K562 (cell line): ENCODE measurements around the gene CHST8. TPM values are rescaled to one million over a fixed set of nuclear protein-coding genes. Genes with fewer than 3 reads are reported as not detected.

Source experiments
- ATAC-seq: fragments of 200-7000 bp; cut with Tn5 transposase; 3 replicates; pipeline ENCODE4 v1.9.1; 2020; ENCODE audit warnings: moderate library complexity
- BruUV-seq: library from RNA; stranded (reverse); fragments of 400-500 nt; replicated peaks from 2 replicates; lab custom pipeline; 2021; lab: Mats Ljungman, UMichigan
- CTCF ChIA-PET: fragments of 300-600 bp; formaldehyde crosslinking; extraction: SDS; loops from one replicate; lab custom pipeline; 2021; ENCODE audit warnings: low intra/inter-chr PET ratio; lab: Yijun Ruan, JAX
- POLR2A ChIA-PET: fragments of 300-600, 350-650 bp; sonication (Branson Sonifier 250); formaldehyde crosslinking; extraction: SDS; loops from one replicate; lab custom pipeline; 2021; ENCODE audit warnings: antibody characterized with exemption, inconsistent platforms; lab: Yijun Ruan, JAX
- DNase-seq, 4 experiments: peaks; one replicate each; pipeline versions ENCODE4 v3.0.0 to v3.0.0-alpha.2; 2011 to 2018; ENCODE audit warnings: low spot score in 3 of 4, mixed read lengths in 3 of 4; ENCODE audit errors: extremely low read depth in 1 of 4
- FAIRE-seq: peaks from 2 replicates; lab custom pipeline; 2011; peaks lifted over from hg19 to GRCh38; lab: Jason Lieb, UNC
- H2AFZ ChIP-seq: 2 replicates; pipeline ENCODE4 v1.6.0; 2011; ENCODE audit warnings: low read depth, low read length, control low read depth, inconsistent platforms
- H3K27ac ChIP-seq: fragments of 200-600 bp; 3 replicates; pipeline ENCODE4 v1.8.0; 2011; ENCODE audit warnings: low read depth, mild to moderate bottlenecking, control low read depth, inconsistent platforms, low read length, moderate library complexity, mixed read lengths; ENCODE audit errors: extremely low read depth
- H3K27me3 ChIP-seq, 2 experiments: fragments of 300-600 bp in 1 of 2; 2 replicates in 1 of 2; 3 replicates in 1 of 2; pipeline versions ENCODE4 v1.6.0 to v1.8.0; 2011; ENCODE audit warnings: inconsistent platforms in 2 of 2, low read length in 2 of 2, mild to moderate bottlenecking in 1 of 2, mixed read lengths in 1 of 2, moderate library complexity in 1 of 2; ENCODE audit not compliant: control insufficient read depth in 2 of 2, insufficient read depth in 2 of 2
- H3K36me3 ChIP-seq: fragments of 300-600 bp; 3 replicates; pipeline ENCODE4 v1.8.0; 2011; ENCODE audit warnings: mild to moderate bottlenecking, low read length, inconsistent platforms; ENCODE audit not compliant: control insufficient read depth, insufficient read depth
- H3K4me1 ChIP-seq, 2 experiments: fragments of 200-600 bp in 1 of 2; replicated peaks in 1 of 2; 2 replicates in 1 of 2; 3 replicates in 1 of 2; pipeline versions ENCODE4 v1.5.1 to v1.8.0; 2011; ENCODE audit warnings: inconsistent platforms in 2 of 2, low read length in 2 of 2, mild to moderate bottlenecking in 1 of 2, mixed read lengths in 1 of 2, moderate library complexity in 1 of 2; ENCODE audit not compliant: control insufficient read depth in 2 of 2, insufficient read depth in 2 of 2
- H3K4me2 ChIP-seq: 2 replicates; pipeline ENCODE4 v1.6.1; 2011; ENCODE audit warnings: low read length, control low read depth, inconsistent platforms, mixed read lengths; ENCODE audit not compliant: insufficient read depth
- H3K4me3 ChIP-seq: fragments of 200-600 bp; sonication (generic), shearing (Covaris generic); 2 replicates; pipeline ENCODE4 v1.5.1; 2016; ENCODE audit warnings: control low read depth, inconsistent platforms
- H3K79me2 ChIP-seq: fragments of 200-600 bp; 3 replicates; pipeline ENCODE4 v1.8.0; 2011; ENCODE audit warnings: low read length, inconsistent platforms; ENCODE audit not compliant: control insufficient read depth, insufficient read depth
- H3K9ac ChIP-seq, 2 experiments: 2 replicates each; pipeline versions ENCODE4 v1.6.0 to v1.6.1; 2011; ENCODE audit warnings: low read depth in 2 of 2, low read length in 2 of 2, control low read depth in 1 of 2, inconsistent platforms in 1 of 2, mild to moderate bottlenecking in 1 of 2, mixed read lengths in 1 of 2; ENCODE audit not compliant: insufficient read depth in 1 of 2
- H3K9me1 ChIP-seq: one replicate; pipeline ENCODE4 v1.6.0; 2011; ENCODE audit warnings: inconsistent platforms, mild to moderate bottlenecking, low read length, moderate library complexity; ENCODE audit not compliant: control insufficient read depth, insufficient read depth
- H3K9me3 ChIP-seq: replicated peaks from 2 replicates; pipeline ENCODE4 v1.5.1; 2011; ENCODE audit warnings: low read depth, low read length, inconsistent platforms; ENCODE audit not compliant: control insufficient read depth, insufficient read depth
- H4K20me1 ChIP-seq: replicated peaks from 2 replicates; pipeline ENCODE4 v1.6.1; 2011; ENCODE audit warnings: low read length, inconsistent platforms, mixed read lengths; ENCODE audit not compliant: control insufficient read depth, insufficient read depth
- GTF2F1 ChIP-seq: IDR thresholded peaks from 2 replicates; pipeline ENCODE4 v1.6.1; 2011; ENCODE audit warnings: low read depth, low read length, improper control_type of control experiment
- ZNF79 ChIP-seq: fragments of 250-450 bp; sonication (Bioruptor Pico); IDR thresholded peaks from 2 replicates; pipeline ENCODE4 v1.4.0; 2020; ENCODE audit warnings: low read depth, mild to moderate bottlenecking, moderate library complexity
- WGBS: fragments of 100-300 bp; shearing (Covaris generic); methylation state at CpG from one replicate; pipeline ENCODE4 v1.1.6; 2016; ENCODE audit warnings: low coverage, mixed read lengths; ENCODE audit not compliant: insufficient coverage; ENCODE audit errors: missing lambda C conversion rate; 5-methylcytosine and 5-hydroxymethylcytosine counted together
- in situ Hi-C: fragments of 300-500 bp; cut with MboI; formaldehyde crosslinking; loops from 4 replicates; pipeline ENCODE4 v1.15.0; 2018; ENCODE audit warnings: inconsistent platforms, mixed read lengths
- intact Hi-C: fragments of 100-400 bp; cut with micrococcal nuclease; formaldehyde crosslinking; loops from 2 replicates; pipeline ENCODE4 v1.14.2; 2022
- polyA plus RNA-seq, 8 experiments: library from polyadenylated mRNA; depleted of rRNA in 4 of 8; stranded (reverse) in 5 of 8; unstranded in 3 of 8; fragments of >200 nt; fragmentation: Nextera tagmentation in 2 of 8; fragmentation: Illumina TruSeq in 1 of 8; extraction: Ambion mirVana in 2 of 8; extraction: Trizol in 1 of 8; gene quantifications; 2 replicates each; pipeline versions ENCODE4 v1.2.1 to v1.2.3, GENCODE V29; 2011 to 2014; ENCODE audit warnings: inconsistent platforms in 1 of 8, missing spikeins in 1 of 8
- total RNA-seq, 7 experiments: library from RNA; depleted of rRNA in 6 of 7; stranded (reverse); fragments of >200 nt in 6 of 7; fragmentation: Illumina TruSeq in 2 of 7; extraction: Trizol in 2 of 7; gene quantifications; 2 replicates each; pipeline versions ENCODE4 v1.2.1 to v1.2.3, GENCODE V29; 2011 to 2021; ENCODE audit warnings: low replicate concordance in 1 of 7
- TF ChIP-seq, protein P1 (sequence below): fragments of 450-650 bp; IDR thresholded peaks from 2 replicates; pipeline ENCODE4 v1.6.1; 2016; ENCODE audit warnings: mild to moderate bottlenecking, moderate library complexity
- TF ChIP-seq, protein P2 (sequence below): IDR thresholded peaks from 2 replicates; pipeline ENCODE4 v1.6.1; 2012; ENCODE audit warnings: low read depth, low read length, improper control_type of control experiment, borderline replicate concordance

The CHST8 gene
- total and polyA plus RNA-seq, 9 of the 15 experiments (the other 6 are each of a cell fraction or from before 2014, with no cell fraction given): 0.11 TPM; not detected in 8

DNA sequence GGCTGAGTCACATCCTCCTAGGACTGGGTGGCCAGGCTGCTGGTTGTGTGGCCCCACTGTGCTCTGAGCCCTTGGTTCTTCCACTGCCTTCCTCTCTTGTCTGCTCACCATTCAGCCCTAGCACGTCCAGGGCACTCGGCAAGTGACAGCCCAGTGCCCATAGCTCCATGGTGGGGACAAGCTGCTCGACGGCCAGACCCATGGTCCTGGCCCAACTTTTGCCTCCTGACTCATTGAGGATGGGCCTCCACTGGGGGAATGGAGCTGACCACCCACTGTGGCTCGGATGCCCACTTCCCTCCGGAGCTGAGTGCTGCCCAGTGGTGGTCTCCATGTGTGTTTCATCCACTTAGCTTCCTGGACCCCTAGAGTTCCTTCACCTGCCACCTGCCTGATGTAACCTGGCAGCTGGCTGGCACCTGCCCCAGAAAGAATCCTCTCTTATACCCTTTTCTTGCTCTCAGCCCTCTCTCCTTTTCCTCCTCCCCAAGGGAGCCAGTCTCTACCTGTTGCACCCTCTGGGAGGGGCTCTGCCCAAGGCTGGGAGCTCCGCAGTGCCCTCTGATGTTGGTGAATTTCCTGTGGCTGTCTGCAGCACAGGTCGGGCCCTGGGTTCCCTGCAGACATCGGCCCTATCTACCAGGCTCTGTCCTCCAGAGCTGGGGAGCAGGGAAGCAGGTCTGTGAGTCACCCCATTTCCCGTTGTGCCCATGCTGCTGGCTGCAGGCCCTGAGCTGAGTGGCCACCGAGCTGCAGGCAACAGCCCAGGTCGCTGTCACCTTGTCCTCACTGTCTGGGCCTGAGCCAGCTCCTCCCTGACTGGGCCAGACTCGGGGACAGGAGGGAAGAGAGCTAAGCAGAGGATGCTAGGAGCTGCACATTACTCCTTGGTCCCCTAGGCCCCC, 7.4 kb downstream of the CHST8 start:
- ATAC-seq (no peak), DNase-seq (no peak), FAIRE-seq (no peak)
- Histone ChIP-seq H3K27me3 (peaks cover 2 to 47% of the 10 kb centered on the region in 2 experiments; a peak in 2 of 5 replicates), H3K9me3 (no peaks in the 10 kb centered on the region), H3K4me3 (no peak overlapping the region), H3K27ac (no peak overlapping the region), H3K79me2 (no peaks in the 10 kb centered on the region), H3K9me1 (peaks cover 6% of the 10 kb centered on the region), H4K20me1 (peaks cover 4% of the 10 kb centered on the region; the same call in 1 of the 2 replicates), H3K4me1 (no peaks in the 10 kb centered on the region), H2AFZ (no peak overlapping the region), H3K9ac (no peak overlapping the region), H3K36me3 (no peaks in the 10 kb centered on the region), H3K4me2 (no peak overlapping the region)
- intact Hi-C loops: no loop called here
- 2% methylated on average over 13 of the region's 13 CpGs for WGBS
- in situ Hi-C loops: no loop called here
- ChIA-PET CTCF (no interaction called here), POLR2A (interaction anchor here (1.5 kb wide), 1 partner anchor 9 kb away, joined by 5 read pairs; no protein-coding TSS in a partner anchor)
- BruUV-seq: no TSS peak
- TF ChIP-seq, protein P1, sequence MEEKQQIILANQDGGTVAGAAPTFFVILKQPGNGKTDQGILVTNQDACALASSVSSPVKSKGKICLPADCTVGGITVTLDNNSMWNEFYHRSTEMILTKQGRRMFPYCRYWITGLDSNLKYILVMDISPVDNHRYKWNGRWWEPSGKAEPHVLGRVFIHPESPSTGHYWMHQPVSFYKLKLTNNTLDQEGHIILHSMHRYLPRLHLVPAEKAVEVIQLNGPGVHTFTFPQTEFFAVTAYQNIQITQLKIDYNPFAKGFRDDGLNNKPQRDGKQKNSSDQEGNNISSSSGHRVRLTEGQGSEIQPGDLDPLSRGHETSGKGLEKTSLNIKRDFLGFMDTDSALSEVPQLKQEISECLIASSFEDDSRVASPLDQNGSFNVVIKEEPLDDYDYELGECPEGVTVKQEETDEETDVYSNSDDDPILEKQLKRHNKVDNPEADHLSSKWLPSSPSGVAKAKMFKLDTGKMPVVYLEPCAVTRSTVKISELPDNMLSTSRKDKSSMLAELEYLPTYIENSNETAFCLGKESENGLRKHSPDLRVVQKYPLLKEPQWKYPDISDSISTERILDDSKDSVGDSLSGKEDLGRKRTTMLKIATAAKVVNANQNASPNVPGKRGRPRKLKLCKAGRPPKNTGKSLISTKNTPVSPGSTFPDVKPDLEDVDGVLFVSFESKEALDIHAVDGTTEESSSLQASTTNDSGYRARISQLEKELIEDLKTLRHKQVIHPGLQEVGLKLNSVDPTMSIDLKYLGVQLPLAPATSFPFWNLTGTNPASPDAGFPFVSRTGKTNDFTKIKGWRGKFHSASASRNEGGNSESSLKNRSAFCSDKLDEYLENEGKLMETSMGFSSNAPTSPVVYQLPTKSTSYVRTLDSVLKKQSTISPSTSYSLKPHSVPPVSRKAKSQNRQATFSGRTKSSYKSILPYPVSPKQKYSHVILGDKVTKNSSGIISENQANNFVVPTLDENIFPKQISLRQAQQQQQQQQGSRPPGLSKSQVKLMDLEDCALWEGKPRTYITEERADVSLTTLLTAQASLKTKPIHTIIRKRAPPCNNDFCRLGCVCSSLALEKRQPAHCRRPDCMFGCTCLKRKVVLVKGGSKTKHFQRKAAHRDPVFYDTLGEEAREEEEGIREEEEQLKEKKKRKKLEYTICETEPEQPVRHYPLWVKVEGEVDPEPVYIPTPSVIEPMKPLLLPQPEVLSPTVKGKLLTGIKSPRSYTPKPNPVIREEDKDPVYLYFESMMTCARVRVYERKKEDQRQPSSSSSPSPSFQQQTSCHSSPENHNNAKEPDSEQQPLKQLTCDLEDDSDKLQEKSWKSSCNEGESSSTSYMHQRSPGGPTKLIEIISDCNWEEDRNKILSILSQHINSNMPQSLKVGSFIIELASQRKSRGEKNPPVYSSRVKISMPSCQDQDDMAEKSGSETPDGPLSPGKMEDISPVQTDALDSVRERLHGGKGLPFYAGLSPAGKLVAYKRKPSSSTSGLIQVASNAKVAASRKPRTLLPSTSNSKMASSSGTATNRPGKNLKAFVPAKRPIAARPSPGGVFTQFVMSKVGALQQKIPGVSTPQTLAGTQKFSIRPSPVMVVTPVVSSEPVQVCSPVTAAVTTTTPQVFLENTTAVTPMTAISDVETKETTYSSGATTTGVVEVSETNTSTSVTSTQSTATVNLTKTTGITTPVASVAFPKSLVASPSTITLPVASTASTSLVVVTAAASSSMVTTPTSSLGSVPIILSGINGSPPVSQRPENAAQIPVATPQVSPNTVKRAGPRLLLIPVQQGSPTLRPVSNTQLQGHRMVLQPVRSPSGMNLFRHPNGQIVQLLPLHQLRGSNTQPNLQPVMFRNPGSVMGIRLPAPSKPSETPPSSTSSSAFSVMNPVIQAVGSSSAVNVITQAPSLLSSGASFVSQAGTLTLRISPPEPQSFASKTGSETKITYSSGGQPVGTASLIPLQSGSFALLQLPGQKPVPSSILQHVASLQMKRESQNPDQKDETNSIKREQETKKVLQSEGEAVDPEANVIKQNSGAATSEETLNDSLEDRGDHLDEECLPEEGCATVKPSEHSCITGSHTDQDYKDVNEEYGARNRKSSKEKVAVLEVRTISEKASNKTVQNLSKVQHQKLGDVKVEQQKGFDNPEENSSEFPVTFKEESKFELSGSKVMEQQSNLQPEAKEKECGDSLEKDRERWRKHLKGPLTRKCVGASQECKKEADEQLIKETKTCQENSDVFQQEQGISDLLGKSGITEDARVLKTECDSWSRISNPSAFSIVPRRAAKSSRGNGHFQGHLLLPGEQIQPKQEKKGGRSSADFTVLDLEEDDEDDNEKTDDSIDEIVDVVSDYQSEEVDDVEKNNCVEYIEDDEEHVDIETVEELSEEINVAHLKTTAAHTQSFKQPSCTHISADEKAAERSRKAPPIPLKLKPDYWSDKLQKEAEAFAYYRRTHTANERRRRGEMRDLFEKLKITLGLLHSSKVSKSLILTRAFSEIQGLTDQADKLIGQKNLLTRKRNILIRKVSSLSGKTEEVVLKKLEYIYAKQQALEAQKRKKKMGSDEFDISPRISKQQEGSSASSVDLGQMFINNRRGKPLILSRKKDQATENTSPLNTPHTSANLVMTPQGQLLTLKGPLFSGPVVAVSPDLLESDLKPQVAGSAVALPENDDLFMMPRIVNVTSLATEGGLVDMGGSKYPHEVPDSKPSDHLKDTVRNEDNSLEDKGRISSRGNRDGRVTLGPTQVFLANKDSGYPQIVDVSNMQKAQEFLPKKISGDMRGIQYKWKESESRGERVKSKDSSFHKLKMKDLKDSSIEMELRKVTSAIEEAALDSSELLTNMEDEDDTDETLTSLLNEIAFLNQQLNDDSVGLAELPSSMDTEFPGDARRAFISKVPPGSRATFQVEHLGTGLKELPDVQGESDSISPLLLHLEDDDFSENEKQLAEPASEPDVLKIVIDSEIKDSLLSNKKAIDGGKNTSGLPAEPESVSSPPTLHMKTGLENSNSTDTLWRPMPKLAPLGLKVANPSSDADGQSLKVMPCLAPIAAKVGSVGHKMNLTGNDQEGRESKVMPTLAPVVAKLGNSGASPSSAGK: no peak
- TF ChIP-seq ZNF79 (CRISPR knock-in tag) (no peak), GTF2F1 (no peak)
- TF ChIP-seq, protein P2, sequence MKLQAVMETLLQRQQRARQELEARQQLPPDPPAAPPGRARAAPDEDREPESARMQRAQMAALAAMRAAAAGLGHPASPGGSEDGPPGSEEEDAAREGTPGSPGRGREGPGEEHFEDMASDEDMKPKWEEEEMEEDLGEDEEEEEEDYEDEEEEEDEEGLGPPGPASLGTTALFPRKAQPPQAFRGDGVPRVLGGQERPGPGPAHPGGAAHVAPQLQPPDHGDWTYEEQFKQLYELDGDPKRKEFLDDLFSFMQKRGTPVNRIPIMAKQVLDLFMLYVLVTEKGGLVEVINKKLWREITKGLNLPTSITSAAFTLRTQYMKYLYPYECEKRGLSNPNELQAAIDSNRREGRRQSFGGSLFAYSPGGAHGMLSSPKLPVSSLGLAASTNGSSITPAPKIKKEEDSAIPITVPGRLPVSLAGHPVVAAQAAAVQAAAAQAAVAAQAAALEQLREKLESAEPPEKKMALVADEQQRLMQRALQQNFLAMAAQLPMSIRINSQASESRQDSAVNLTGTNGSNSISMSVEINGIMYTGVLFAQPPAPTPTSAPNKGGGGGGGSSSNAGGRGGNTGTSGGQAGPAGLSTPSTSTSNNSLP: no peak
